GM12874 (cell line): ENCODE results near the gene ASF1B.

ENCODE experiments used
- TF ChIP-seq, protein P1 (sequence below): IDR thresholded peaks from 2 replicates; pipeline ENCODE4 v1.5.1; 2011; ENCODE audit warnings: low read depth, mild to moderate bottlenecking, control low read depth, low read length, moderate library complexity; ENCODE audit not compliant: insufficient read depth

The ASF1B gene

GRCh38 chr19:14156971-14157717, 20.8 kb upstream of the ASF1B start:
- TF ChIP-seq, protein P1, sequence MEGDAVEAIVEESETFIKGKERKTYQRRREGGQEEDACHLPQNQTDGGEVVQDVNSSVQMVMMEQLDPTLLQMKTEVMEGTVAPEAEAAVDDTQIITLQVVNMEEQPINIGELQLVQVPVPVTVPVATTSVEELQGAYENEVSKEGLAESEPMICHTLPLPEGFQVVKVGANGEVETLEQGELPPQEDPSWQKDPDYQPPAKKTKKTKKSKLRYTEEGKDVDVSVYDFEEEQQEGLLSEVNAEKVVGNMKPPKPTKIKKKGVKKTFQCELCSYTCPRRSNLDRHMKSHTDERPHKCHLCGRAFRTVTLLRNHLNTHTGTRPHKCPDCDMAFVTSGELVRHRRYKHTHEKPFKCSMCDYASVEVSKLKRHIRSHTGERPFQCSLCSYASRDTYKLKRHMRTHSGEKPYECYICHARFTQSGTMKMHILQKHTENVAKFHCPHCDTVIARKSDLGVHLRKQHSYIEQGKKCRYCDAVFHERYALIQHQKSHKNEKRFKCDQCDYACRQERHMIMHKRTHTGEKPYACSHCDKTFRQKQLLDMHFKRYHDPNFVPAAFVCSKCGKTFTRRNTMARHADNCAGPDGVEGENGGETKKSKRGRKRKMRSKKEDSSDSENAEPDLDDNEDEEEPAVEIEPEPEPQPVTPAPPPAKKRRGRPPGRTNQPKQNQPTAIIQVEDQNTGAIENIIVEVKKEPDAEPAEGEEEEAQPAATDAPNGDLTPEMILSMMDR, result no peak

- TF ChIP-seq, protein P1, result no peak
Measured at GRCh38 chr19:14156122-14156521, 19.7 kb upstream of the ASF1B start.

GRCh38 chr19:14155371-14155770, 19.0 kb upstream of the ASF1B start:
- TF ChIP-seq, protein P1, result no peak

- TF ChIP-seq, protein P1, result no peak
Measured at GRCh38 chr19:14152713-14153112, 16.3 kb upstream of the ASF1B start.

GRCh38 chr19:14150770-14151661, 14.6 kb upstream of the ASF1B start:
- TF ChIP-seq, protein P1, result no peak

DNA sequence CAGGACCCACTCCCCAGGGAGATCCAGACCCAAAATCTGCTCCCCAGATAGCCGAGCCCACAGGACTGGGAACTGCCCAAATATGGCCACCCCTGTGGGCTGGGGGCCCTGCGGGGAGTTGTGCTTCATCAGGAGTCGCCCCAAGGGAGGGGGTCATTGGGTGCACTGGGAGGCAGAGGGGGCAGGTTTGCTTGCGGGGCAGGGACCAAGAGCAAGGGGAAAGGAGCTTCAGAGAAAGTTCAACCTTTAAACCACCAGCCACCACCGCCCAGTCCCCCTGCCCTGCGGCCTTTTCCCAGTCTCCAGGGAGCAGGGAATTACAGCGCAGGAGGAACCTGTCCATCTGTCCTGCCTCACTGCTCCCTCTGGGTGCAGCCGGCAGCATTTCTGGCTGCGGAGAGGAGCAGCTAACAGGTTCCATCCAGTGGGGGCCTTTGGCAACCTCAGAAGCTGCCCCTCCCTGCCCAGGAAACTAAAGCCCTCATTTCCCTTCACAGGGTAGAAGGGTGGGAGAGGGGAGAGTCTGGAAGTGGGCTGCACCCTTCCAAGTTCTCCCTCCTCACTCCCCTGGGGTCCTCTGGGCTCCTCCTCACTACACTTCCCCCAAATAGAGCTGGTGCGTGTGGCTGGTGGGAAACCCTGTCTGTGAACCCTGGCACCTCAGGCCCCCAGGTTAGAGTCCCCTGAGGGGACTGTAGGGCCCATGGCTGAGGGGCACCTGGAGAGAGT, 13.8 kb upstream of the ASF1B start:
- TF ChIP-seq, protein P1, result no peak

DNA sequence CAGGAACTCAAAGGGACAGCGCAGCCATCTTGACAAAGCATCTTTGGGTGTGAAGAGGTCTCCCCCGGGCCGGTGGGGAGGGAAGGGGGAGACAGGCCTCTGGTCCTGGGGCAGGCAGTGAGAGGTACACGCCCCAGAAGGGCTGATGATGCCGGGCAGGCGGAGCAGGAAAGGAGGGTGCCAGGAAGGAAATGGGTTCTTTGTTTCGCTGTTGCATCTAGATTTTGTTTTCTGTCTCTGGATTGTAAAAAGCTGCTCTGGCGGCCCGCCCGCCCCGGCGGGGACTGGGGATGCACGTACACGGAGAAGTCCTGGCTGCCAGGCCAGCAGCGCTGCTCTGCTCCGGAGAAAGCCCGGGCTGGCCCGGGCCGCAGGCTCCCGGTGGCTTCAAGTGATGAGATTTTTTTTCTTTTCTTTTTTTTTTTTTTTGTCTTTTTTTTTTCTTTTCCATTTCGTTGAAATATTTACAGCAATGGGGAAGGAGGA, 13.2 kb upstream of the ASF1B start:
- TF ChIP-seq, protein P1, result no peak
